GM06990 (cell line): ENCODE data around the gene POLR2E.

Experiments
- DNase-seq: peaks from one replicate; pipeline ENCODE4 v3.0.0-alpha.2; 2011; ENCODE audit not compliant: insufficient read length; ENCODE audit errors: extremely low read depth
- H3K27me3 ChIP-seq: replicated peaks from 2 replicates; pipeline ENCODE4 v1.6.0; 2011; ENCODE audit warnings: low read length; ENCODE audit not compliant: control insufficient read depth, insufficient read depth
- H3K36me3 ChIP-seq: 2 replicates; pipeline ENCODE4 v1.5.1; 2011; ENCODE audit warnings: low read length; ENCODE audit not compliant: control insufficient read depth, insufficient read depth
- H3K4me3 ChIP-seq: replicated peaks from 2 replicates; pipeline ENCODE4 v1.5.1; 2011; ENCODE audit warnings: low read depth, mild to moderate bottlenecking, control low read depth, low read length
- CTCF ChIP-seq: IDR thresholded peaks from 2 replicates; pipeline ENCODE4 v1.5.1; 2011; ENCODE audit warnings: low read length, control low read depth, mild to moderate bottlenecking, inconsistent platforms; ENCODE audit not compliant: insufficient read depth, poor library complexity, severe bottlenecking

The POLR2E gene

GRCh38 chr19:1090731-1091543 is 4.2 kb downstream of the POLR2E start:
- no peaks in the 10 kb centered on the region for H3K27me3 ChIP-seq
- H3K36me3 ChIP-seq: peaks cover 21% of the 10 kb centered on the region
- DNase-seq: peak; percentile 17
- H3K4me3 ChIP-seq: no peak overlapping the region
- TF ChIP-seq CTCF: no peak

- peak; percentile 7 for TF ChIP-seq CTCF
- Histone ChIP-seq H3K36me3 (peaks cover 28% of the 10 kb centered on the region), H3K27me3 (no peaks in the 10 kb centered on the region), H3K4me3 (no peak overlapping the region)
- DNase-seq: no peak
Observed at GRCh38 chr19:1089891-1090290, 5.3 kb downstream of the POLR2E start.

DNA sequence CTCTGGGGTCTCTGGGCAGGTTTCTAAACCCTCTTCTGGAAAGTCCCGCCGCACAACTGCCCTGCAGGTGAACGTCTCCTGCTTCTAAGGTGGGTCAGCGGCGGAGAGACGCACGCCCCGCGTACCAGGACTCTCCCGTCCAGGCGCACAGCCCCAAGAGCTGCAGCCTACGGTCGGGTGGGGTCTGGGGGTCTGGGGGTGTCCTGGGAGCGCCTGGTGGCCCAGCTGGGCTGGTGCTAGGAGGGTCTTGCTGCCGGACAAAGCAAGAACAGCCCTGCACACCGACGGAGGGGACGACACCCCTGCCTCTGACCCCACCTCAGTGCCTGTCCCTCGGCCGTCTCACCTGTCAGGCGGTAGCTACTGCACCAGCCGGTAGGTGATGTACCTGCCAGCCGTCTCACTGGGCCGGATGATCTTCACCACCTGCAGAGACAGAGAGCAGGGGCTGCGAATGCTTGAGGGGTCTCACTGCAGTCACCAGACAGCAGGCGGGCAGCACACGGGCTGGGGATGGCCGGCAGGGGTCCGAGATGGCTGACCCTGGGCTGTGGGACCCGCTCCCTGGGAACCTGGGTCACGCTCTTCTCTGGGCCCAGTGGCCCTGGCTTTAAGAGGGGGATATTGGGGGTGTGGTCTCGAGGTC is 5.9 kb downstream of the POLR2E start:
- peaks cover 32% of the 10 kb centered on the region for H3K36me3 ChIP-seq
- TF ChIP-seq CTCF: no peak

DNA sequence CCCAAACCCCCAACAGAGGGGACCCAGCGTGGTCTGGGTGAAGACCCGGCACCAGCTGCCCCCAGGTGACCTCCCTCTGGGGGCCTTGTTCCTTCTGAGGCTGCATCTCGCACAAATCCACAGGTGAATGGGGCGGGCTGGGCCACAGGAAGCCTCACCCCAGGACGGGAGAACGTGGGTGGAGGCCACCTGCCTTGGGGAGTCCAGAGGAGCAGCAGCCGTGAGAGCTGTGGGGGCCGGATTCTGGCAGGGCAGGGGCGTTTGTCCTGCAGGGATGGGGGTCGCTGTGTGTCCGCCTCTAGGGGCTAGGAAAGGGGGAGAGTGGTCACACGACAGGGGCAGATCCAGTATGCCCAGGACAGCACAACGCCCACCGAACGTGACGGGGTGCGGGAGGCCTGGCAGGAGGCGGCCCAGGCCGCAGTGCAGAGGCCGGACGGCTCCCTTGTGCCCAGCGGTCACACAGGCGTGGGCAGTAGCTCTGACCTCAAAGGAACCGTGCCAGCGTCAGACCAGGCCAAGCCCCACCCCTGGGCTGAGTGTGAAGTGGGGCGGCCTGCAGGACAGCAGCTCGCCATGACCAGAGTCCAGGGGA is 6.7 kb downstream of the POLR2E start:
- peaks cover 36% of the 10 kb centered on the region for H3K36me3 ChIP-seq
- no peak overlapping the region for H3K4me3 ChIP-seq
- no peaks in the 10 kb centered on the region for H3K27me3 ChIP-seq
- TF ChIP-seq CTCF: no peak
- no peak for DNase-seq

More for the DNA sequence above, 5.9 kb downstream of the POLR2E start:
- peak; percentile 36 for DNase-seq
- Histone ChIP-seq H3K27me3 (no peaks in the 10 kb centered on the region), H3K4me3 (no peak overlapping the region)

- peaks cover 42% of the 10 kb centered on the region for H3K36me3 ChIP-seq
- no peaks in the 10 kb centered on the region for H3K27me3 ChIP-seq
- no peak overlapping the region for H3K4me3 ChIP-seq
- DNase-seq: peak; percentile 68
- peak; percentile 38 for TF ChIP-seq CTCF
Observed at GRCh38 chr19:1087813-1088415, 7.3 kb downstream of the POLR2E start.
